HG02973 (cell line): Measurements from ENCODE around the gene S100A6.

Experiments
- ATAC-seq: cut with Tn5 transposase; IDR thresholded peaks from one replicate; pipeline ENCODE4 v1.9.1; 2021; ENCODE audit warnings: moderate library complexity; ENCODE audit not compliant: unreplicated experiment

S100A6 gene

DNA sequence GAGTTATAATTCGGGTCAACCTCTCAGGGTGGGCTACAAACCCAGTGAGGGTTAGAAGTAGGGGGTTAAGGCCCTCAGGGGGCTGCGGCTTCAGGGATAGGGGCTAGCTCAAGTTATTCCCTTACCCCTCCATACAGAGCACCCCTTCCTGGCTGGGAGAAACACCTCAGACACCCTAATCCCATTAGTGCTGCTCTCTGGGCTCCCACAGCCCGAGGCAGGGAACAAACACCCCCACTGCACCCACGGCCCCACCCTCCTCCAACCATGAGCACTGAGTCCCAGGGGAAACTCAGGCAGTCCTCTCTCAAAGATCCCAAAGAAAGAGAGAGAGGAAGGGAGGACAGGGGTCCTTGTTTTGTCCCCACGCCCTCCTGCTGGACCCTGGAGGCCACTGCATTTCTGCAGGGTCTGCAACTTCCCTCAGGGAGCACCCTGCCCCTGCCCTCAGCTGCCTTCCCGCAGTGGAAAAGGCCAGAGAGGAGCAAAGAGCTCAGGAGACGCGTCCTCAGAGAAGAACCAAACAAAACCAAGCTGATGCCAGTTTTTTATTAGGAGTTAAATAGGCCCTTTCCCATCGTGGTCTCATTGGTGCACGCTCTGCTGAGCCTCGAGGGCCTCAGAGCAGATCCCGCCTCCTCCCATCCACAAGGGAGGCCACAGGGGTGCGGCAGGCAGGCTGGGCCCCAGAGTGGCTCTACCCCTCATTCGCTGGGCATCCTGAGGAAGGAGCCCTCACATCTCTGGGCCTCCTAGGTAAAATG, 11.2 kb upstream of the S100A6 start:
- no peak for ATAC-seq

DNA sequence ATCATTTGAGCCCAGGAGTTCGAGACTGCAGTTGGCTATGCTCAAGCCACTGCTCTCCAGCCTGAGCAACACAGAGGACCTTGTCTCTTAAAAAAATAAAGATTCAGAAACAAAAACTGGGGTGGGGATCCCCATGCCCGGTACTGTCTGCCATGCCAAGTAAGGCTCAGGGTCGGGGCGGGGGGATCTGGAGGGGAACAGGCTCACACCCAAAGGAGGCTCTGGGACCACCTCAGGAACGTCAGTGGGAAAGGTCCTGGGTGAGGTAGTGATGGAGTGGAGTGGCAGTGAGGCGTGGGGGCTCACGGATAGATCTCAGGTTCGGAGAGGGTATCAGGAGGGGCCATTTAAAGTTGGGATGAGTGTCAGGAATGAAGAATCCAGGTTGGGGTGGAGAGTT, 10.6 kb upstream of the S100A6 start:
- ATAC-seq: no peak

DNA sequence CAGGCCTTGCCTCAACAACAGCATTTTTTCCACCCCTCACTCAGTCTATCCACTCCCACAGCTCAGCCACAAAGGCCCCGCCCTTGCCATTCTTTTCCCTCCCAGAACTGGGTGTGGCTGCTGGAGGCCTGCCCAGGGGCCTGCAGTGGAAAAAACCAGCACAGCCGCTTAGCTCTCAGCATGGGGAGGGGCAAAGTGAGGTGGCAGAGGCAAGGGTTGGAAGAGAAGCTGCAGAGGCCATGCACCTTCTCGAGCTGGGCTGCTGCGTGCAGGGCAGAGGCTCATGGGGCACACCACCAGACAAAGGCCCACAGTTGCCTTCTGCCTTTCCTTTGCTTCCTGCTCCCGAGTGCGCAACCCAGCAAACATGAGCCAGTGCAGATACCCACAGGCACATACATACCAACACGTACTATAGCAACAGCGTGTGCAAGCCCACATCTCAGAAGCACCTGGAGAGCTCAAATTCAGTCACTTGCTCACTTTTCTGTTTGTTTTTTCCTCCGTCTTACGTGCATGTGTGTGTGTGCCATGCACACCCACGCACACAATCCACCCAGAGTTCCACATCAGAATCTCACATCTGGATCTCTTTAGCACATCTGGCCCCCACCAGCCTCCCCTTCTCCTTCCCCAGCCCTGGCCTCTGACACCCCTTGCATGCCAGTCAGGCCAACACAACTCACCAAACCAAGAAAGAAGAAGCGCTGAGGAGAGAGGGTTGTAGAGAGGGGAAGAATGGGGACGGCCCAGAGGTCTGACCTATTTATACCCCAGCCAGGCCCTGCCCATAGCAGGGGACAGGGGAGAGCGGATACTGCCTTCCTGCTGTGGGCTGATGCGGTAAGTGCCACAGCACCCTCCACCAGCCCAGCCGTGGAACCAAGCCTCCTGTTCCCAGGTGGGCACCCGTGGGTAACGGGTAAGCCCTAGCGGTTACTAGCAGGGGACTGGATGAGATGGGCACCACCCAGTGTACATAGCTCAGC, 9.6 kb upstream of the S100A6 start, which contains the start of gene S100A4:
Gene S100A4 (minus strand): TSS at position 740 of the 989 bp plus-strand sequence. CDS start 1,012 bp downstream, outside the sequence.
- peak; percentile 49 for ATAC-seq

DNA sequence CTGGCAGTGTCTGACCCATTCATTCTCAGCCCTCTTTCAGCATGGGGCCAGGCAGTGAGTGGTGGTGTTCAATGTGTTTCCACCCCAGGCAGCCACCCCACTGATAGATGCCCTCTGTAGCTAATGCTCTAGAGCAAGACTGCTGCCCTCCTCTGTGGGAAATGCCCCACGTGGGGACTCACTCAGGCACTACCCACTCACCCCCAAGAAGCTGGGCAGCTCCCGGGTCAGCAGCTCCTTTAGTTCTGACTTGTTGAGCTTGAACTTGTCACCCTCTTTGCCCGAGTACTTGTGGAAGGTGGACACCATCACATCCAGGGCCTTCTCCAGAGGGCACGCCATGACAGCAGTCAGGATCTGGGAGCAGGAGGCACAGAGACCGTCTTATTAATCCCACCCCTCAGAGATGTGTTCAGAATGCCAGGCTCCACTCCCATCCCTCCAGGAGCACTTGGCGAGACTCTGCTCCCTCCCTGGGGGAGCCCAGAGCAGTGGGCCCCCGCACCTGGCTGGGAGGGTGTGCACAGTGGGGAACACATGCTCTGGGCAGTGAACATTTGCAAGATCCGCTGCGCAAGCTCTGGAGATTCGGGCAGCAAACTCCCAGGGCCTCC, 8.8 kb upstream of the S100A6 start:
- no peak for ATAC-seq

DNA sequence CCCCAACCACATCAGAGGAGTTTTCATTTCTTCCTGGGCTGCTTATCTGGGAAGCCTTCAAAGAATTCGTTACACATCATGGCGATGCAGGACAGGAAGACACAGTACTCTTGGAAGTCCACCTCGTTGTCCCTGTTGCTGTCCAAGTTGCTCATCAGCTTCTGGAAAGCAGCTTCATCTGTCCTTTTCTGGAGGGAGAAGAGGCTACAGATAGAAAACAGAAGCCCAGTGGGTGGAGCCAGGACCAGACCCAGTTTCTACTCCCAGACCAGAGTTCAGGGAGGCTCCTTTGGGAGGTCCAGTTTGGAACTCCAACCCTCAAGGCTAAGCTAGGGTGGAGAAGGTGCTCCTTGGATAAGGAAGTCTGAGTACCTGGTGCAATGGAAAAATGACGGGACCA, 7.9 kb upstream of the S100A6 start:
- no peak for ATAC-seq

DNA sequence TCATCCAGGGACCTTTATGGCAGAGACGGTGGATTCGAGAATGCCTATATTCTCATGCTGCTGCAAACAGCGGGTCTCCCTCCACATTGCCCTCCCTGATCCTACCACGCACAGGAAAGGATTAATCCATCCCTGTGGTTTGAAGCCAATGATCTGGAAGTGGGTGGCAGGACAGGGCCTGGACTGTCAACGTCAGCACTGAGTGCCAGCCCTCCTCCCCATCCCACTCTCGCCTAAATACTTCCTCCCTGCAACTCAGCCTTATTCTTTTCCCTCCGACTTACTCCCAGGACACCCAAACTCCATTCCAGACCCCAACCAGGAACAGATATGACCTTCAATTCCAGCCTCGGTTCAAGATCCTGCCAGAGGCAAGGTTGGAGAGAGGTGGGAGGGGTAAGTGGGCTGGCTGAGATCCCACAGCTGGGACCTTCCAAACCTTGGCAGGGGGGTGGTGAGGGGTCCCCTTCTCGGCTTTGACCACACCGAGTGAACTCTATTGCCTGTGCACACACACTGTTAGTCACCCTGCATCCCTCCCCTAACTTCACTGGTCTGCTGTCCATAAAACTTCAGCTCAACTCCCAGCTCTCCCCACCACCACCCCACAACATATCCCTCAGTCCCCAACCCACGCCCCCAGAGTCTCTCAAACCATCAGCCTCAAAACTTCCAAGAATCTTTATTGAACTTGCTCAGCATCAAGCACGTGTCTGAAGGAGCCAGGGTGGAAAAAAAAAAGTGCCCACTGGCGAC, 7.3 kb upstream of the S100A6 start:
- no peak for ATAC-seq

DNA sequence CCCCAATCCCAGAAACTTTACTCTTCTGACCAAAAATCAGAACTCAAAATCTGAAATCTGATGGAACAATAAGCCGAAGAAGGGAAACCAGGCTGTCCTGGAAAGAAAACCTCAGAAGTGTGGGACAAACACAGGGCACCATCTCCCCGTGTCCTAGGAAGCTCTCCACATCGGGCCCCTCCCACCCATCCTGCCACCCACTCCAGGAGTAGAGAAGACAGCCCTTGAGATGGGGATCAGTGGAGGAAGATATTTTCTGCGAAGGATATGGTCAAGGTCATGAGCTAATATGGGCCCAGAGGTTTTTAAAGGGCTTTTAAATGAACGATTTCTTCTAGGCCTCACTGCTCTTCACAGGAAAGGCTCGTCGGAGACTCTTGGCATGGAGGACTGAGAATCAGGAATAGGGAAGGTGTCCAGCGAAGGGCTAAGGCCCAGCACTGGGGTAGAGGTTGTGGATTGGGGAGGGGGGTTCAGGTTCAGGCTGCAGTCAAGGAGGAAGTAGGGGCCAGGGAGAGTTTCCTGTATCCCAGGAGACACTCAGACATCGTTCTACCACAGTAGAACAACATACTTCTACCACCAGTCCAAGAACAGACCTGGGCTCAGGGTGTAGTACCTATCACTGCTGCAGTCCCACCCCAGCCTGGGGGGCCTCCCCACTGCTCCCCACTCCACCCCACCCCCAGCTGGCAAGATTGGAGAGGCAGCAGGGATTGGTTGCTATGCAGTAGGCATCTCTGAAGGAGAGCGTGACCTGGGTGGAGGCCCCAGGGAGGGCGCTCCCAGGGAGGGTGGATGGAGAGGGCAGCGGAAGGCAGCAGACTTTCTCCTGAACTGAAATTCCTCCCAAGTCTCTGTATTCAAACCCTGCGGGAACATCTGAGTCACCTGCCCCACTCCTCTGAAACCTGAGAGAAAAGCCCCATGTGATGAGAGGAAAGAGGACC, 6.1 kb upstream of the S100A6 start:
- no peak for ATAC-seq

DNA sequence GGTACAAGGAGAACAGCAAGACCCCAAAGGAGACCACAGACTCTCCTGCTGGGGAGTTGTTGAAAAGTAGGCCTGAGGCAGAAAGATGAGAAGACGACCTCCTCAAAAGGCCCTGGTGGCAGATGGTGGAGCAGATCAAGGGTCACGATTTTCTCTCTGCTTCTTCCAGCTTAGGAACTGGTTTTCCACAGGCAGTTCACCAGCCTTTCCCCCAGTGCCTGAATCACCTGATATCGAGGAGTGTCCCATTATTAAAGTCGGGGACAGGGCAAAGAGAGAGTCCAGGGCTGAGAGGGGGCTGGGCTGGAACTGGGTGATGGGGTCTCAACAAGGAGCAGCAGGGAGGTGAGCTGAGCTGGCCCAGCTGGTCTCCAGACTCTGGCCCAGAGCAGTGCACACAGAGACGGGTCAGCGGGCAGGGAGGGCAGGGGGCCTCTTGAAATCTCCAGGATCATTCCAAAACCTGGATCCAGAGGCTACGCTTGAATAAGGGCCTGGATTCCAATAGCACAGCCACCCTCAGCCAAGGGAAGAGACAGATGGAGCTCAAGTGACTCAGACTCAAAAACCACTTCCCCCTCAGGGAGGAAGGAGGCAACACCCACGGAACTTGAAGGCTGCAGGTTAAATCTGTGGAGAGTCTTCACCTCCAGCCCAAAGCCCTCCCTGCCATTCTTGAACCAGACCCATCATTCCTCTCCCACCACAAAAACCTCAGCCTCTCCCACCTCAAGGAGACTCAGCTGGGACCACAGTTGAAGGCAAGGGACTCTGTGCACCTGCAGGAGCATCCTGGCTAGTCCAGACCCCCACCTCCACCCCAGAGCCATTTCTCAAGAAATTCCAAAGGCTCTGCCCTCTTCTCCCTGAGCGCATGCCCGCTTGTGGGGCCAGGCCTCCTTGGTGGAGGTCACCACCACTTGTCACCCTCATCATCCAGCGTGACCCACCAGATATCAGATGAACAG, 4.9 kb upstream of the S100A6 start, which contains the start of gene S100A5:
Gene S100A5 (minus strand): TSS at position 541 of the 968 bp plus-strand sequence. CDS start 743 bp downstream, outside the sequence.
- no peak for ATAC-seq

DNA sequence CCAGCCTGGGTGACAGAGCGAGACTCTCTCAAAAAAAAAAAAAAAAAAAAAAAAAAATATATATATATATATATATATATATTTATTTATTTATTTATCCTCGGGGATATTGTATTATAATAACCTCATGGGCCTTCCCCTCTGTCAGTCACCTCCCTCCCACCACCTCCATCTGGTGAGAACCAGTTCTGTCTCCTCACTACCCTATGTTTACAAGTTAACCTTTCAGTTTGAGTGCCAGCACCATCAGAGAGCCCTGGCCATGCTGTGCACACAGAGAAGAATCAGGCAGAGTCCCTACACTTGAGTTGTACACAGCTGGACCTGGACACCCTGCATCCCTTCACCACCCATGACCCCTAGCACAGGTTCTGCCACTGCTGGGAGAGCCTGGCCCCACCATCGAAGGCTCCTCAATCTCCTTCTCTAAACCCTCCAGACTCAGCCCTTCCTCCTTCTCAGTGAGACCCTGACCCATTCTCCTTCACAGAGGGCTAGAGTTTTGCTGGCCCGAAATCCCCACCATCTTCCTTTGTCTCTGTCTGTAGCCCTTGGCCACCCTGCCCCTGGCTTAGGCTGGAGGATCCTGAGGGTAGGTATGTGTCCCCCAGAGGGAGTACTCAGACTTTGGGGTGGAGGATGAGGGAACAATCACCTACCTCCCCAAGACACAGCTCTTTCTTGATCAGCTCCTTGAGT, 3.8 kb upstream of the S100A6 start:
- no peak for ATAC-seq

DNA sequence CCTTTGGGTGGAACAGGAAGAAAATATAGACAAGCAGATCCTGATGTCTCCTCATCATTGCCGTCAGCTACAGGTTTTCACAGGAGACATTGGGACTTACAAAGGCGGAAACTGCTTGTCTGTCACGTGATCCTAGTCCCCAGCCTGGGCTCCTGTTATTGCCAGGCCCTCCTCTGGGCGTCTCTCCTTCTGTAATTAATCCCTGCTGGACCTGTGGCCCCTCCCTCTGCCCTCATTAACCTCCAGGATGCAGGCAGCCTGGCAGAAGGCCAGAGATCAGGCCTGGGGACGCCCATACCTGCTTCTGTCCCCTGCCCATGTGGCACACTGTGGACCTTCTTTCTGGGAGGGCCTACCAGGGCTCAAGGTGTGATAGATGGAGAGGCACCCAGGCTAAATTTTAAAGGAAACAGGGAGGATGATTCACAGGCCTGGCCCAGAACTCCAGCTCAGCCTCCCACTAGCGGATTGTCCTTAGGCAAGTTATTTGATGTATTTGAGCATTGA, 2.6 kb upstream of the S100A6 start:
- no peak for ATAC-seq

DNA sequence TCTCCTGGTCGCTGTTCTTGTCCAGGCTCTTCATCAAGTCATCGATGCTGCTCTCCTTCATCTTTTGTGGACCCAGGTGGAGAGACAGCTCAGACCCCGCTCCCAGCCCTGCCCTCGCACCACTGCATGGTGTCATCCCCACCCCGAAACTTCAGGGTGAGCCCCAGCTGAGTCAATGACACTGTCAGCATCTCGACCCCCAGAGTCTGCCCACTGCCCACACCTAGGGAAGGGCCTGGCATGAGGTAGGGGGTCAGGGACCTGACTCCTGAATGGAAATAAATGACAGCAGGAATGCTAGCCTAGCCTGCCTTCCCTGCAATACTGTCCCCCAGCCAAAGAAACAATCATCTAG, 1.6 kb upstream of the S100A6 start:
- no peak for ATAC-seq

DNA sequence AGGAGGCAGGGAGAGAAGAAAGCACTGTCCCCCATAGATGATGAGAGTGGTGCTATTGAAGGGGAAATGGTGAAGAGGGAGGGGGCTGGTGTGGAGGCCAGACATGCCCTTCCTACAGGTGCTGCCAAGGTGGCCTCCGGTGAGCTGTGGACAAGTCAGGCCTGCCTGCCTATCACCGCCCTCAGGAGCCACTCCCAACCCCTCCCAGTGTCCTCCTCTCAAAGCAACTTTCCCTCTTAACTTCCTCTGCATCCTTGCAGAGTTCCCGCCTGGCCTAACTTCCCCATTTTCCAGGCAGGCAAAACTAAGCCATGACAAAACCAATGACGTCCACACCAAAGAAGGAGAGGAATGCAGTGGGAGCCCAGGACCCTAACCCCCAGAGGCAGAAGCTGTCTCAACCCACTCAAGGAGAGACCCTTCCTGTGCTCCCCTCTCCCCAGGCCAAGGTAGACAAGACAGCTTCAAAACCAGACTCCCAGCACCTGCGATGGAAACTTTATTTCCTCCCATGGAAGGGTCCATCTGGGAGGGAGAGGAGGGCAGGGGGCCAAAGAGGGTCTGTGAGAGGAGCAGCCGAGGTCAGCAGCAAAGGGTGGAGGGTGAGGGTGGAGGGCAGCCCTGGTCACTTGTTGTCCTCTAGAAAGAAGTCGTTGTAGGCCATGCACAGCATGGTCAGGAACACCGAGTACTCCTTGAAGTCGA, 1.0 kb upstream of the S100A6 start:
- ATAC-seq: no peak

DNA sequence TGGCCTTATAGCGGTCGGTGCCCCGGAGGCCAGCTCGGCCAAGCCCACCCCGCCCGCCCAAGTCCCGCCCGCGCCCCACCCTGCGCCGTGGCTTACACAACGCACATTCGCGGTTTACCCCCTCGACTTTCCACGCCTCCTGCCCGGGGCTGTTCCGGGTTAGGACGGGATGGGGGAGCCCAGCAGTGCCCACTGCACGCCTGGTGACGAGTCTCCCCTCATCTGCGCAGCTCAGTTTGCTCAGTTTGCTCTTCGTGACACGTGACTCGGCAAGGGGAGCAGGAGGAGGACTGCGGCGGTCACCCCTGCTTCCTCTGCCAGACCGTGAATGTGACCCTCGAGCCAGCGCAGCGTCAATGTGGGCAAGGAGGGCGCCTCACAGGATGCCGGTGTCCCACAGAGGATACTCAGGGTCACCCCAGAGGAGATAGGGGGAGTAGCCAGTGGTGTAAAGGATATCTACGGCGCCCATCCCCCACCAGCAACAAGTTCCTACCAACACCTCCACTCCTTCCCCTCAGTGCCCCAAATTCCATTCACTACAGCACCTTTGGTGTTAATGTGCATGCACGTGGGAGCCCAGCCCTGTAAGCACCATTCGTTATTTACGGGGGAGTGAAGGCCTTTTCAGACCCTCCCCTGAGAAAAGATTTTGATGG, 350 bp upstream of the S100A6 start:
- peak; percentile 38 for ATAC-seq

DNA sequence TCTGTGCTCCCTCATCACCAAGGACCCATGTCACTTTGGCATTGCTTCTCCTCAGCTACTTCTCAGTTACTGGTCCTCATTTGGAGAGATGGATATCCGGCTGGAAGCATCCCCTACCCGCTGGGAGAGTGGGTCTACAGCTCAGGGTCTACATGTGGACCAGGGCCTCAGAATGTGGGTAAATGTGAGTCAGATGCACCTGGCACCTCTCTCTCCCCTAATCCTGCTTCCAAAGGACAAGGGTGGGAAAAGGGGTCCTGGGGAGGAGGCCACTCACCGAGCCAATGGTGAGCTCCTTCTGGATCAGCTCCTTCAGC, 908 bp downstream of the S100A6 start:
- no peak for ATAC-seq

DNA sequence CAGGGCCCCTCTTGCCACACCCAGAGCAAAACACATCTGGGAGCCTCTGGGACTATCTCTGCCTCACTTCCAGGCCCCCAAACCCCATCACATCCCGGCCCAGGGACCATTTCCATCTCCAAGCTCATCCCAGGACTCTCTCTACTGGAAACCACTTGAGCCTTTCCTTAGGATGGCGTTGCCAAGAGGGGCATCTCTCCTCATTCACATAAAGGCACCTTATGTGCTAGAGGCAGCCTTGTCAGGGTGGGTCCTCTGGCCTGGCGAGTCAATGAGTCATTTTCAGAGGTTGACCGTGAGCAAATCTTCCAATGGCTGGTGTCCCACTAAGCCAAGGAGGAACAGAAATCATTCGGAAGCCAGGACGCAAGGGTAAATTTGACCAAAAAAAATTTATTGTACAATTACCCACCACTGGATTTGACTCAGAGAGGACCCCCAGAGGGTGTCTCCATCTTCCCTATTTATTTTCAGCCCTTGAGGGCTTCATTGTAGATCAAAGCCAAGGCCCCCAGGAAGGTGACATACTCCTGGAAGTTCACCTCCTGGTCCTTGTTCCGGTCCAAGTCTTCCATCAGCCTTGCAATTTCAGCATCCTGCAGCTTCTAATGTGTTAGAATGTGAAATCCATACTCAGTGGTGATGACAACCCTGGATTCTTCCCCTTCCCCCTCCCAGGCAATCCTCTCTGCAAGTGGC, 1.4 kb downstream of the S100A6 start:
- ATAC-seq: no peak

DNA sequence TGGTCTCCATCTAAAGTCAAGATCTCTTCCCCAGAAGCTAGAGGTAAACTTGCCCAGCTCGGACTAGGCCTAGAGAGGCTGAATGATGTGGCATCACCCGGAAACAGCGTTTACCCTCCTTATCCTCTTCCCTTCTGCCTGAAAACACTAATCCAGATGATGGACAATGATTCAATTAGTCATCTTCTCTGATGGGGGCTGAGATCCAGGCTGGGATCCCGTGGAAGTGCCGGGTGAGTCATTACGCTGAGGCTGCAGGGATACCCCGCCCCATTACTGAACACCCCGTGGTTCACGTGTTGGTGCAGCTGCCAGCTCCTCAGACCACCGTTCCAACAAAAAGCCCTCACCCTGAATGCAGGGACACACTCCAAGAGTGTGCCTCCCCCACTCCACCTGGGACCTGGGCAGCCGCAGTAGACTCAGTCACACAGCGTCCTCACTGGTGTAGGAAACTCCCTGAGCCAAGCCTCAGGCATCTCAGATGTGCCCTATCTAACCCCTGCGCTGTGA, 2.0 kb downstream of the S100A6 start:
- no peak for ATAC-seq
